Breast epithelium (tissue), 3 donors: Measurements from ENCODE around the gene IGF2BP2.

Experiments used
- POLR2AphosphoS5 ChIP-seq, 3 donors: sonication (generic); formaldehyde crosslinking; IDR thresholded peaks; one replicate each; pipeline ENCODE4 v1.6.1; 2017; ENCODE audit warnings: antibody characterized with exemption in 3 of 3
- TF ChIP-seq, protein P1 (sequence below), 3 donors: fragments of 450-650 bp; IDR thresholded peaks; one replicate each; pipeline ENCODE4 v1.5.1; 2016 to 2017; ENCODE audit warnings: antibody characterized with exemption in 3 of 3, mild to moderate bottlenecking in 3 of 3, moderate library complexity in 3 of 3

DNA sequence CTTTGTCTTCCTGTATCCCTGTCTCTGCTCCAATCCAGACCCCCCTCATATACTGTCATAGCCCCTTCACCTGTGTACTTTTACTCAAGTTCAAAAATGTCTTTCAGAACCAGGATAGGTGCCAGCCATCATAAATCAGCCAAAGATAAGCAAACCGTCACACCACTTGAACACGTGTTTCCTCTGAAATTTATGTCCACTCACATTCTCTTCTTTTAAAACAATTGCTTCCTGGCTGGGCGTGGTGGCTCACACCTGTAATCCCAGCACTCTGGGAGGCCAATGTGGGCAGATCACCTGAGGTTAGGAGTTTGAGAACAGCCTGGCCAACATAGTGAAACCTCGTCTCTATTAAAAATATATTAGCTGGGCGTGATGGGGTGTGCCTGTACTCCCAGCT lies 74.1 kb downstream of the IGF2BP2 start:
- TF ChIP-seq, protein P1, sequence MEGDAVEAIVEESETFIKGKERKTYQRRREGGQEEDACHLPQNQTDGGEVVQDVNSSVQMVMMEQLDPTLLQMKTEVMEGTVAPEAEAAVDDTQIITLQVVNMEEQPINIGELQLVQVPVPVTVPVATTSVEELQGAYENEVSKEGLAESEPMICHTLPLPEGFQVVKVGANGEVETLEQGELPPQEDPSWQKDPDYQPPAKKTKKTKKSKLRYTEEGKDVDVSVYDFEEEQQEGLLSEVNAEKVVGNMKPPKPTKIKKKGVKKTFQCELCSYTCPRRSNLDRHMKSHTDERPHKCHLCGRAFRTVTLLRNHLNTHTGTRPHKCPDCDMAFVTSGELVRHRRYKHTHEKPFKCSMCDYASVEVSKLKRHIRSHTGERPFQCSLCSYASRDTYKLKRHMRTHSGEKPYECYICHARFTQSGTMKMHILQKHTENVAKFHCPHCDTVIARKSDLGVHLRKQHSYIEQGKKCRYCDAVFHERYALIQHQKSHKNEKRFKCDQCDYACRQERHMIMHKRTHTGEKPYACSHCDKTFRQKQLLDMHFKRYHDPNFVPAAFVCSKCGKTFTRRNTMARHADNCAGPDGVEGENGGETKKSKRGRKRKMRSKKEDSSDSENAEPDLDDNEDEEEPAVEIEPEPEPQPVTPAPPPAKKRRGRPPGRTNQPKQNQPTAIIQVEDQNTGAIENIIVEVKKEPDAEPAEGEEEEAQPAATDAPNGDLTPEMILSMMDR (IDR thresholded peaks at IDR 0.05) = no peak
- TF ChIP-seq POLR2AphosphoS5 (IDR thresholded peaks at IDR 0.05) = no peak
